Activated T-cell treated with anti-CD3 and anti-CD28 coated beads for 4 hours (primary cell): Measurements from ENCODE around the gene HSPA1L.
"Not testable (repeated sequence)": the region's sequence is repeated elsewhere in the genome, so short reads cannot be mapped to it uniquely, and the experiment has no call there.

Experiments used
- DNase-seq: peaks from one replicate; pipeline ENCODE4 v3.0.0-alpha.2; 2020

Gene HSPA1L

DNA sequence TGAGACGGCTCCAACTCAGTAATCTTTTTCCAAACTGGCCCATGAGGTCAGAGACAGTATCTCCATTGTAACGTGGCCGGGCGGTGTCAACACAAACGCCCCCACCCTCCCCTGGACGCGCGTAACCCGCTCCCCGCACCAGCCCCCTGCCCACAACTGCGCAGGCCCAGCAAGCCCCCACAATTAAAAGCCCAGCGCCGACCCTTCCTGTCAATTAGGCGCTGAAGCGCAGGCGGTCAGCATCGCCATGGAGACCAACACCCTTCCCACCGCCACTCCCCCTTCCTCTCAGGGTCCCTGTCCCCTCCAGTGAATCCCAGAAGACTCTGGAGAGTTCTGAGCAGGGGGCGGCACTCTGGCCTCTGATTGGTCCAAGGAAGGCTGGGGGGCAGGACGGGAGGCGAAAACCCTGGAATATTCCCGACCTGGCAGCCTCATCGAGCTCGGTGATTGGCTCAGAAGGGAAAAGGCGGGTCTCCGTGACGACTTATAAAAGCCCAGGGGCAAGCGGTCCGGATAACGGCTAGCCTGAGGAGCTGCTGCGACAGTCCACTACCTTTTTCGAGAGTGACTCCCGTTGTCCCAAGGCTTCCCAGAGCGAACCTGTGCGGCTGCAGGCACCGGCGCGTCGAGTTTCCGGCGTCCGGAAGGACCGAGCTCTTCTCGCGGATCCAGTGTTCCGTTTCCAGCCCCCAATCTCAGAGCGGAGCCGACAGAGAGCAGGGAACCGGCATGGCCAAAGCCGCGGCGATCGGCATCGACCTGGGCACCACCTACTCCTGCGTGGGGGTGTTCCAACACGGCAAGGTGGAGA, at the start of gene HSPA1L, which contains the start of gene HSPA1A:
TSS of gene HSPA1L (minus strand) at position 259 of the 814 bp plus-strand sequence. CDS start 3,311 bp downstream, outside the sequence.
TSS of gene HSPA1A (plus strand) at position 519 of the 814 bp plus-strand sequence. CDS start at position 733, 214 bp downstream.
- DNase-seq: peak; percentile 45

DNA sequence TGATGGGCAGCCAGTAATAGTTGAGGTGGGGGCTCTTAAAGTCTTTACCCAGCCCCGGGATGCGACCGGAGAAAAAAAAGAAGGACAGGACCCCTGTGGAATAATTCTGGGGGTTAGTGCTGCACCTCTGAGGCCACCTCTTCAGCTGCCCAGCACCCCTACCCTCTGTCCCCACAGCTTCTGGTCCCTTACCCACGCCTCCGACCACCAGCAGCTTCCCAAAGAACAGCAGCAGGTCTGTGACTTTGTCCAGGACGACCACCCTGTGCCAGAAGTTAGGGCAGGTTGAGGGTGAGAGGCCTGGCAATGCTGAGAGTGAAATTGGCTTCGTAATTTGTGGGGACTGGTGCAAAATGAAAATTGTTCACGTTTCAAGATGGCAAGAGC, 49.7 kb upstream of the HSPA1L start:
- DNase-seq: no peak

DNA sequence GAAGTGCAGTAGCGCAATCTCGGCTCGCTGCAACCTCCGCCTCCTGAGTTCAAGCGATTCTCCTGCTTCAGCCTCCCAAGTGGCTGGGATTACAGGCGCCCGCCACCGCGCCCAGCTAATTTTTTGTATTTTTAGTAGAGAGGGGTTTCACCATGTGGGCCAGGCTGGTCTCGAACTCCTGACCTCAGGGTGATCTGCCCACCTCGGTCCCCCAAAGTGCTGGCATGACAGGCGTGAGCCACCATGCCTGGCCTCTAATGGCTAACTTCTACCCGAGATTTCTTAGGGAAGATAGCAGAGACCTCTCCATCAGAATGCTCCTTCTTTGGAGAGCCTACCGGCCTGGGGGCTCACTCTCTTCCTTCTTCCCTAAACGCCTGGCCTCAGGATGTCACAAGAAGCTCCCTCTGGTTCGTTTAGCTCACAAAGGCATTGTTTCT, 49.1 kb upstream of the HSPA1L start:
- DNase-seq: not testable (repeated sequence)

DNA sequence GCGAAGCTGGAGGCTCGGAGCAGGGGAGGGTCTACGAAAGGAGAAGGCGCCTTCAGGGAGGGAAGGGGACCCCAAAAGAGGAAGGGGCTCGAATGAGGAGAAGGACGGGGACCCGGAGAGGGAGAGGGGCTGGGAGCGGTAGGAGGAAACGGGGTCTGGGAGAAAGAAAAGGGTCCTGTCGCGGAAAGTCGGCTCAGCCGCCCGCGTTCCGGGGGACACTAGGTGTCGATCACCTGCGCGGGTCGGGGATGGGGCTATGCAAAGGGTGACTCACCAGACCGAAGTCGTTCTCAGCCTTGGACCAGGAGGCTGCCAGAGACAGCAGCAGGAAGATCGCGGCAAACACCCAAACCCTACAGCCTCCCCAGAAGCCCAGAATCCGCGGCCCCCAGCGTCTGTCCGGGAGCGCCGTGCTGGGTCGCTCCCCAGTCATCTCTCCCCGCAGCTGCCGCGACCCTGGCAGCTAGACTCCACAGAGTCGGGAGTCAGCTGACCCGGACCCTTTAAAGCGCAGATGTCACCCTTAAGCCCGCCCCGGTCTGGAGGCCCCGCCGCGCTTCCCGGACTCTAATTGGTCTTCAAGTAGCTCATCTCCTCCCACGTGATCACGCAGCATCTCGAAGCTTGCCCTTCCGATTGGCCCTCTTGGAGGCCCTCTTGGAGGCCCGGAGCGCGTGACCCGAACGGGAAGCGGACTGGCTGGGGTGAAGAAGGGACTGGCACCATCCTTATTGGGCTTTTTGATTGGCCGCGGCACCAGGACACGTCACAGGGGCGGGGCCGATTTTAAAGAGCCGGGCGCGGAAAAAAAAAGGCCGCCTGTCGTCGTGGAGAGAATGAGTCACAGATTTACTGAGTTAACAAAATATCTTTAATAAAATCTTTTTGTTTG, 47.5 kb upstream of the HSPA1L start, which contains the start of gene NEU1:
TSS of gene NEU1 (minus strand) at position 478 of the 892 bp plus-strand sequence. CDS start at position 433, 45 bp downstream.
- DNase-seq: peak; percentile 98

DNA sequence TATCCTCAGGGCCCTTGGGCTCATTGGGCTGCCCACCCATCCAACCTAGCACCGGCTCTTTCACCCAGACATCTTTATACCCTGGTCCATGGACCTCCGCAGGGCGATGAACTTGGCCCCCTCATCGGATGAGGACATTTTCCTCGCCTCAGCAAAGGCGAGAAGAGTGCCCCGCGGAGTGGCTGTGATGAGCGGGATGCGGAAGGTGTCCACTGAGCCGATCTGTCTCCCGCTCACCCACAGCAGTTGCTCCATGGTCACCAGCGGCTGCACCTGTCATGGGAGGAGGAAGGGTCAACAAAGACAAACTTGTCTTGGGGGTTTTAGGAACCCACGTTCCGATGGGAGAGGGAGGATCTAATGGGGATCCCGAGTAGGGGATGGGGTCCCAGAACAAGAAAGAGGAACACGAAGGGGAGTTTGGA, 46.8 kb upstream of the HSPA1L start:
- DNase-seq: no peak

DNA sequence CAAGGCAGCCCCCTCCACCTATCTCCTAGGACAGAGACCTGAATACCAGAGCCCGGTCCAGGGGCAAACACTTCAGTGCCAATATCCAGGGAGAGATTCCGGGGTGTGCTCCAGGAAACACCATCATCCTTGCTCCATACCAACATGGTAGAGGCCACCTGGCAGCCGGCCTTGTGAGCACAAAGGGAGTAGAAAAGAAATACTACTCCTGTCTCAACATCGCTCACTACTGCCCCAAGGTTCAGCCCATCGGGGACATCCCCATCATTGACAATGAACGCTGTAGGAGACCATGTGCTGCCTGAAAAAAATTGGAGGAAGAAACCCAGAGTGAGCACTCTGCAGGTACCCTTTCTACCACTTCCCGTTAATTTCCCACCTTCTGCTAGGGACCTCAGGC, 46.1 kb upstream of the HSPA1L start:
- DNase-seq: no peak

DNA sequence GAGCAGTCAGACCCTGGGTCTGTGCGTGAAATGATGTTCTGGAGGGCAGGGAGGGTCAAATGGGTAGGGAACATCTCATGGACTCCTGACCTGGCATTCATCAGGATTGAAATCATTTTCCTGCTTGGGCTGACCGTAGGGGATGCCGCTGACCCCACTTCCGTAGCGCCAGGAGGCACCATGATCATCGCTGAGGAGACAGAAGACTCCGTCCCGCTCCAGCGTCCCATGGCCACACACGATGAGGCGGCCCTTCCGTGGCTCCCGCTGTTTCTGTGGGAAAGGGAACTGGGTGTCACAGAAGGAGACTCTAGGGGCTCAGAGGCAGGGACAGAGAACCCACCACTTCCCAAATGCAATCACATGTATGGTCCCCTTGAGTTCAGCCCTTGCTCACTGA, 45.3 kb upstream of the HSPA1L start:
- DNase-seq: no peak

DNA sequence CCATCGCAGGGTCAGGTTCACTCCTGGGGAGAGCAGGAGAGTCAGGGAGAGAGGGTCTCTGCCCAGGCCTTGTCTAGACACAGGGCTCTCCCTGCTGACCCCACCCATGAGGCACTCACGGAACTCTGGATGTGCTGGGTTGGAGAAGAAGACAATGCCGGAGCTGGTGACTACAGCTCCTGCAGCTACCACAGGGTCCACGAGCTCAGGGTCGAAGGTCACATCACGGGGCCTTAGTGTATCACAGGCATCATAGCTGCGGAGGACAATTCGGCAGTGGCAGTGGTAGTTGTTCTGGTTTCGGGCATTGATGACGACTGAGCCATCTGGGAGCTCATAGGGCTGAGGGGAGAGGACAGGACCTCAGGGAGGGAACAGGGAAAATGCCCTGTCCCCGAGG, 44.8 kb upstream of the HSPA1L start:
- DNase-seq: no peak

DNA sequence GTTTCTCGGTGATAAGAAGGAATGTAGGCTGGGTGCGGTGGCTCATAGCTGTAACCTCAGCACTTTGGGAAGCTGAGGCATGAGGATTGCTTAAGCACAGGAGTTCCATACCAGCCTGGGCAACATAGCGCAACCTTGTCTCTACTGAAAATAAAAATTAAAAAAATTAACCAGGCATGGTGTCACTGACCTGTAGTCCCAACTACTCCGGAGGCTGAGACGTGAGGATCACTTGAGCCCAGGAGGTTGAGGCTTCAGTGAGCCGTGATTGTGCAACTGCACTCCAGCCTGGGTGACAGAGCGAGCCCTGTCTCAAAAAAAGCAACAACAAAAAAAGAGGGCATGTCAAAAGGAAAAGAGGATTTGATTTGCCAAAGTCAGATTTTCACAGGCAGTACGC, 43.6 kb upstream of the HSPA1L start:
- no peak for DNase-seq

DNA sequence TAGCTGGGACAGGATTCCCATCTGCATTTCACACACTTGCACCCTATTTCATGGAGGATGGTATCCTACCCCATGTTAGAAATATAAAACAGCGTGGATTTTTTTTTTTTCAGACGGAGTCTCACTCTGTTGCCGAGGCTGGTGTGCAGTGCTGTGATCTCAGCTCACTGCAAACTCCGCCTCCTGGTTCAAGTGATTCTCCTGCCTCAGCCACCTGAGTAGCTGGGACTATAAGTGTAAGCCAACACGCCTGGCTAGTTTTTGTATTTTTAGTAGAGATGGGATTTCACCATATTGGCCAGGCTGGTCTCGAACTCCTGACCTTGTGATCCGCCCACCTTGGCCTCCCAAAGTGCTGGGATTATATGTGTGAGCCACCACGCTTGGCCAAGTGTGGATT, 42.7 kb upstream of the HSPA1L start:
- DNase-seq: not testable (repeated sequence)

DNA sequence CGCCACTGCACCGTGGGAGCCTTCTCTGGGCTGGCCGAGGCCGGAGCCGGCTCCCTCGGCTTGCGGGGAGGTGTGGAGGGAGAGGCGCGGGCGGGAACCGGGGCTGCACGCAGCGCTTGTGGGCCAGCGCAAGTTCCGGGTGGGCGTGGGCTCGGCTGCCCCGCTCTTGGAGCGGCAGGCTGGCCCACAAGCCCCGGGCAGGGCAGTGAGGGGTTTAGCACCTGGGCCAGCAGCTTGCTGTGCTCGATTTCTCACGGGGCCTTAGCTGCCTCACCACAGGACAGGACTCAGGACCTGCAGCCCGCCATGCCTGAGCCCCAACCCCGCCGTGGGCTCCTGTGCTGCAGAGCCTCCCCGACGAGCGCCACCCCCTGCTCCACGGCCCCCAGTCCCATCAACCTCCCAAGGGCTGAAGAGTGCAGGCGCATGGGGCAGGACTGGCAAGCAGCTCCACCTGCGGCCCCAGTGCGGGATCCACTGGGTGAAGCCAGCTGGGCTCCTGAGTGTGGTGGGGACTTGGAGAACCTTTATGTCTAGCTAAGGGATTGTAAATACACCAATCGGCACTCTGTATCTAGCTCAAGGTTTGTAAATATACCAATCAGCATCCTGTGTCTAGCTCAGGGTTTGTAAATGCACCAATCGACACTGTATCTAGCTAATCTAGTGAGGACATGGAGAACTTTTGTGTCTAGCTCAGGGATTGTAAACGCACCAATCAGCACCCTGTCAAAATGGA, 37.1 kb upstream of the HSPA1L start:
- DNase-seq: not testable (repeated sequence)

DNA sequence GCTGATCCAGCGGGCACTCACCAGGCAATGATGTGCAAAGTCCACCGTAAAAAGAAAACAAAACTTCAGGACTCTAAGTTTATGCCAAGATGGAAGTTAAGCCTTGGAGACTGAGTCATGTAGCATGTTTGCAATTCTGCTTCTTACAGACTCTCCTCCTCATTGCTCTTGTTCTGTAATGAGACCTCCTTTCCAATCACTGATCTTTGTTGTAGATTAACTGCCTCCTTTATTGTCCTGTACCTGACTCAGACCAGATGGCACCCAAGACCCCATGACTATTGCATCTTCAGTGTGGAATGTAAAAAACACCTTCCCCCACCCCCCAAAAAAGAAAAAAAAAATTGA, 36.4 kb upstream of the HSPA1L start:
- no peak for DNase-seq

DNA sequence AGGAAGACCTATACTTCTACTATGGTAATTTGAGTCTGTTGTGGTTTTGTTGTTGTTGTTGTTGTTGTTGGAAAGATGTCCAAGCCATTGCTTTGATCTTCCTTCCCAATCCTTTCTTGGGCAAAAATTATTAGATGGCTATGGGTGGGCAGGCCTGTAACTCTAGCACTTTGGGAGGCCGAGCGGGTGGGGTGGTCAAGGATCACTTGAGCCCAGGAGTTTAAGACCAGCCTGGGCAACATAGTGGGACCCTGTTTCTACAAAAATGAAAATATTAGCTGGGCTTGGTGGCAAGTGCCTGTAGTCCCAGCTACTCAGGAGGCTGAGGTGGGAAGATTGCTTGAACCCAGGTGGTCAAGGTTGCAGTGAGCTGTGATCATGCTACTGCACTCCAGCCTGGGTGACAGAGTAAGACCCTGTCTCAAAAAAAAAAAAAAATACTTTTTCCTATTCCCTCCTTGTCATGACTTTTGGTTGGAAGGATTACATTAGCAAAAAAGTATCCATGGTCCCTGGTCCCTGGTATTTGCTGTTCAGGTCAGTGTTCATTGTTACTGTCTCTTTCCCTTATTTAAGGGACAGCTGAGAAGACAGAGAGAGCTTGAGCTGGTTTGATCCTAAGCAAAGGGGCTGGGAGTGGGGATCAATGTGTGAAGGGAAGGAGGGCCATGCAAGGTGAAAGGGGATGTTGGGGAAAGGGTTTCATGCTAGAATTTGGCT, 35.8 kb upstream of the HSPA1L start:
- no peak for DNase-seq

DNA sequence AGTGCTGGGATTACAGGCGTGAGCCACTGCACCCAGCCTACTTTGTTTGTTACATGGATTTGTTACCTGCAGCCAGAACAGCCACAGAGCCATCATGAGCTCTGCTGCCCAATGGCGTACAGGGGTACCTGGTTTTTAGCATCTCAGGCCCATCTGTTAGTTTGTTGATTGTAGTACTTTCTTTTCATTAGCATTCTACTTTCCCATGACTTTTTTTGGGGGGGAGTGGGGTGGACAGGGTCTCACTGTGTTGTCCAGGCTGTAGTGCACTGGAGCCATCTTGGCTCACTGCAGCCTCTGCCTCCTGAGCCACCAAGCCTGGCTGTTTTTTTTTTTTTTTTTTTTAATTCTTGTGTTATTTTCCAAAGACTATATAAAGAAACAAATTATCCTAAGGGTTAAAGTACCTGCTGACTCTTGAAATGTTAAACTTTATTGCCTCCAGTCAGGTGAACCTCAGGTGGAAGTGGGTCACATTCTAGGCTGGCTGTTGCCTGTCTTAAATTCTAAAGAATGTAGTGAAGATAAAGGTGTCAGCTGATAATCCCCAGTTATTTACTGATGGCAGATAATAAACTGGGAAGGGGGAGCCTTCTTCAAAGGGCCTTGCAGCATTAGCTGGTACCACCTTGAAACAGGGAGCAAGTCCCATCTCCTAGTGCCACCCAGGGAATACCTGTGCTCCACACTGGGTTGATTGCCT, 32.3 kb upstream of the HSPA1L start:
- DNase-seq: no peak

DNA sequence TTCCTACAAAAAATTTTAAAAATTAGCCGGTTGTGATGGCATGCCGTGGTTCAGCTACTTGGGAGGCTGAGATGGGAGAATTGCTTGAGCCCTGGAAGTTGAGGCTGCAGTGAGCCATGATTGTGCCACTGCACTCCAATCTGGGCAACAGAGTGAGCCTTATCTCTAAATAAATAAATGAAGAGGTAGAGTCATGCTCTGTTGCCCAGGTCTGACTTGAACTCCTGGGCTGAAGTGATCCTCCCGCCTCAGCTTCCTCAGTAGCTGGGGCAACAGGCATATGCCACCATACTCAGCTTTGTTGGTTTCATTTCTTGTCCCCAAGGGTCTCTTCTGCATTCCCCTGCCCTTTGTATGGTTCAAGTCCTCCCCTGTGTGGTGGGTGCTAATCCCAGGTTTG, 29.4 kb upstream of the HSPA1L start:
- no peak for DNase-seq

DNA sequence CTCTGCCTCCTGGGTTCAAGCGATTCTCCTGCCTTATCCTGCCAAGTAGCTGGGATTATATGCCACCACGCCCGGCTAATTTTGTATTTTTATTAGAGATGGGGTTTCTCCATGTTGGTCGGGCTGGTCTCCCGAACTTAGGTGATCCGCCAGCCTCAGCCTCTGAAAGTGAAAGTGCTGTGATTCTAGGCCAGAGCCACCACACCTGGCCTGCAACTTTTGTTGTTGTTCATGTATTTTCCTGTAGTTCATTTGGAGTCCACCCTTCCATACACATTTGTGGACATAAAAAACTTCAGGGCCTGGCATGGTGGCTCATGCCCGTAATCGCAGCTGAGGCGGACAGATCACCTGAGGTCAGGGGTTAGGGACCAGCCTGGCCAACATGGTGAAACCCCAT, 27.0 kb upstream of the HSPA1L start:
- no peak for DNase-seq

DNA sequence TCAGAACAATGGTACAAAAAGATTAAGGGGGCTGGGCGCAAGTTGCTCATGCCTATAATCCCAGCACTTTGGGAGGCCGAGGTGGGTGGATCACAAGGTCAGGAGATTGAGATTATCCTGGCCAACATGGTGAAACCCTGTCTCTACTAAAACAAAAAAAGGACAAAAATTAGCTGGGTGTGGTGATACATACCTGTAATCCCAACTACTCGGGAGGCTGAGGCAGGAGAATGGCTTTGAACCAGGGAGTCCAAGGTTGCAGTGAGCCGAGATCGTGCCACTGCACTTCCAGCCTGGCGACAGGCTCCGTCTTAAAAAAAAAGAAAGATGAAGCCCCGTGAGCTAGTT, 24.7 kb upstream of the HSPA1L start:
- not testable (repeated sequence) for DNase-seq

DNA sequence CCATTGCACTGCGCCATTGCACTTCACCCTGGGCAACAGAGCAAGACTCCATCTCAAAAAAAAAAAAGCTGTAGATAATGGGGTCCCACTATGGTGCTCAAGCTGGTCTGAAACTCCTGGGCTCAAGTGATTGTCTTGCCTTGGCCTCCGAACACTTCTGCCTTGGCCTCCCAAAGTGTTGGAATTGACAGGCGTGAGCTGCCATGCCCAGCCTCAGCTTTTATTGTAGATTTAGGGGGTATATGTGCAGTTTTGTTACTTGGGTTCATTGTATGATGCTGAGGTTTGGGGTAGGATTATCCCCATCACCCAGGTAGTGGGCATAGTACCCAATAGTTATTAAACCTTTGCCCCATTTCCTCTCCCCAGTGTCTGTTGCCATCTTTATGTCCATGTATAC, 23.9 kb upstream of the HSPA1L start:
- no peak for DNase-seq

DNA sequence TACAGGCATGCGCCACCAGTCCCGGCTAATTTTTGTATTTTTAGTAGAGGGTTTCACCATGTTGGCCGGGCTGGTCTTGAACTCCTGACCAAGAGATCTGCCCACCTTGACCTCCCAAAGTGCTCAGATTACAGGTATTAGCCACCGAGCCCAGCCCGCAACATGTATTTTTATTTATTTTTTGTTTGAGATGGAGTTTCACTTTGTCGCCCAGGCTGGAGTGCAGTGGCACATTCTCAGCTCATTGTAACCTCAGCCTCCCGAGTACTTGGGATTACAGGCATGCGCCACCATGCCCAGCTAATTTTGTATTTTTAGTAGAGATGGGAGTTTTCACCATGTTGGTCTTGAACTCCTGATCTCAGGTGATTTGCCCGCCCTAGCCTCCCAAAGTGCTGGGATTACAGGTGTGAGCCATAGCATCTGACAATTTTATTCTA, 23.1 kb upstream of the HSPA1L start:
- not testable (repeated sequence) for DNase-seq

DNA sequence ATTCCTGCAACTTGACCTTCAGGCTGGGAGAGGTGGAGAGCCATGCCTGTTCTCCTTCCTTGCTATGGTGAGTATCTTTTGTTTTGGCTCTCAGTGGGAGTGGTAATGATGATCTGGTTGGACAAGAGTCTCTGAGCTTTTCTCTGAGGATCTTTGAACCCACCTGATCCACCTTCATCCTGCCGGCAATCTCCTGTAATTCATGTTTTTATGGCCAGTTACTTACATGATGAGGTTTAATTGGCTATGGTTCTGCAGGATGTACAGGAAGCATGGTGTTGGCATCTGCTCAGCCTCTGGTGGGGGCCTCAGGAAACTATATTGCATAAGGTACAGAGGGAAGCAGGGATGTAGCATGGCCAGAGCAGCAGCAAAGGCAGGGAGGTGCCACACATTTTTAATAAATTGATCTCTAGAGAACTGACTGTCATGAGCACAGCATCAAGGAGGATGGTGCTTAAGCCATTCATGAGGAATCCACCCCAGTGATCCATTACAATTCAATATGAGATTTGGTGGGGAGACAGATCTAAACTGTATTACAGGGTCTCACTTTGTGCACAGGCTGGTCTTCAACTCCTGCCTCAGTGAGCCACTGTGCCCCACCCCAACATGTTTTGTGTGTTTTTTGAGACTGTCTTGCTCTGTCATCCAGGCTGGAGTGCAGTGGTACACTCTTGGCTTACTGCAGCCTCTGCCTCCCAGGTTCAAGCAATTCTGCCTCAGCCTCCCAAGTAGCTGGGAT, 22.5 kb upstream of the HSPA1L start:
- DNase-seq: no peak
